ENCODE data around the gene DSTN.

DNA sequence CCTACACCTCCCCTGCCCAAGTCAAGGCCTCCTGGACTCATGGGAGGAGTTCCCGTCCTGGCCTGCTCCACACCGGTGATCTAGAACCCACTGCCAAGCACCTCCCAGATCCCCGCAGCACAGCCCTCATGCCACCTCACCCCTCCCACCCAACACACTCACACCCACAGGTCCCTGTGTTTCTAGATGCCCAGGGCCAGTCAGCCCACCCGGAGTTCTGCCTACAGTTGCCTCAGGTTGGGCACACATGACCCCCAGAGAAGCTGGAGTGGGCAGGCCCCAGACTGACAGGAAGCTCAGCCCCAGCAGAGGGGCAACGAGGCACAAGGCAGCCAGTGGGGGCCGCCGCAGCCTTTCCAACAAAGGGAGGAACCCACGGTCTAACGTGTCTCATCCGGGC, 82.5 kb downstream of the DSTN start:
- TF ChIP-seq, protein P1, sequence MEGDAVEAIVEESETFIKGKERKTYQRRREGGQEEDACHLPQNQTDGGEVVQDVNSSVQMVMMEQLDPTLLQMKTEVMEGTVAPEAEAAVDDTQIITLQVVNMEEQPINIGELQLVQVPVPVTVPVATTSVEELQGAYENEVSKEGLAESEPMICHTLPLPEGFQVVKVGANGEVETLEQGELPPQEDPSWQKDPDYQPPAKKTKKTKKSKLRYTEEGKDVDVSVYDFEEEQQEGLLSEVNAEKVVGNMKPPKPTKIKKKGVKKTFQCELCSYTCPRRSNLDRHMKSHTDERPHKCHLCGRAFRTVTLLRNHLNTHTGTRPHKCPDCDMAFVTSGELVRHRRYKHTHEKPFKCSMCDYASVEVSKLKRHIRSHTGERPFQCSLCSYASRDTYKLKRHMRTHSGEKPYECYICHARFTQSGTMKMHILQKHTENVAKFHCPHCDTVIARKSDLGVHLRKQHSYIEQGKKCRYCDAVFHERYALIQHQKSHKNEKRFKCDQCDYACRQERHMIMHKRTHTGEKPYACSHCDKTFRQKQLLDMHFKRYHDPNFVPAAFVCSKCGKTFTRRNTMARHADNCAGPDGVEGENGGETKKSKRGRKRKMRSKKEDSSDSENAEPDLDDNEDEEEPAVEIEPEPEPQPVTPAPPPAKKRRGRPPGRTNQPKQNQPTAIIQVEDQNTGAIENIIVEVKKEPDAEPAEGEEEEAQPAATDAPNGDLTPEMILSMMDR (IDR thresholded peaks at IDR 0.05; ENCODE audit: insufficient read depth, low read length): no peak
- TF ChIP-seq POLR2AphosphoS5 (IDR thresholded peaks at IDR 0.05; ENCODE audit: low read depth): no peak
- TF ChIP-seq, protein P2, sequence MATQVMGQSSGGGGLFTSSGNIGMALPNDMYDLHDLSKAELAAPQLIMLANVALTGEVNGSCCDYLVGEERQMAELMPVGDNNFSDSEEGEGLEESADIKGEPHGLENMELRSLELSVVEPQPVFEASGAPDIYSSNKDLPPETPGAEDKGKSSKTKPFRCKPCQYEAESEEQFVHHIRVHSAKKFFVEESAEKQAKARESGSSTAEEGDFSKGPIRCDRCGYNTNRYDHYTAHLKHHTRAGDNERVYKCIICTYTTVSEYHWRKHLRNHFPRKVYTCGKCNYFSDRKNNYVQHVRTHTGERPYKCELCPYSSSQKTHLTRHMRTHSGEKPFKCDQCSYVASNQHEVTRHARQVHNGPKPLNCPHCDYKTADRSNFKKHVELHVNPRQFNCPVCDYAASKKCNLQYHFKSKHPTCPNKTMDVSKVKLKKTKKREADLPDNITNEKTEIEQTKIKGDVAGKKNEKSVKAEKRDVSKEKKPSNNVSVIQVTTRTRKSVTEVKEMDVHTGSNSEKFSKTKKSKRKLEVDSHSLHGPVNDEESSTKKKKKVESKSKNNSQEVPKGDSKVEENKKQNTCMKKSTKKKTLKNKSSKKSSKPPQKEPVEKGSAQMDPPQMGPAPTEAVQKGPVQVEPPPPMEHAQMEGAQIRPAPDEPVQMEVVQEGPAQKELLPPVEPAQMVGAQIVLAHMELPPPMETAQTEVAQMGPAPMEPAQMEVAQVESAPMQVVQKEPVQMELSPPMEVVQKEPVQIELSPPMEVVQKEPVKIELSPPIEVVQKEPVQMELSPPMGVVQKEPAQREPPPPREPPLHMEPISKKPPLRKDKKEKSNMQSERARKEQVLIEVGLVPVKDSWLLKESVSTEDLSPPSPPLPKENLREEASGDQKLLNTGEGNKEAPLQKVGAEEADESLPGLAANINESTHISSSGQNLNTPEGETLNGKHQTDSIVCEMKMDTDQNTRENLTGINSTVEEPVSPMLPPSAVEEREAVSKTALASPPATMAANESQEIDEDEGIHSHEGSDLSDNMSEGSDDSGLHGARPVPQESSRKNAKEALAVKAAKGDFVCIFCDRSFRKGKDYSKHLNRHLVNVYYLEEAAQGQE (IDR thresholded peaks at IDR 0.05; ENCODE audit: insufficient replicate concordance, low read depth): no peak

Data from HL-60 (cell line).